Activated CD4-positive, alpha-beta memory T cell treated with anti-CD3 and anti-CD28 coated beads for 36 hours (primary cell): ENCODE measurements around the gene SRRD. TPM values are rescaled to one million over a fixed set of nuclear protein-coding genes. Genes with fewer than 3 reads are reported as not detected.

ENCODE experiments used
- CTCF ChIA-PET: fragments of 350-600 bp; sonication (Branson Sonifier 250); formaldehyde crosslinking; loops from one replicate; lab custom pipeline; 2021; ENCODE audit warnings: antibody characterized with exemption, inconsistent platforms; lab: Charles Lee
- POLR2A ChIA-PET: fragments of 350-600 bp; sonication (Branson Sonifier 250); formaldehyde crosslinking; loops from one replicate; lab custom pipeline; 2021; ENCODE audit warnings: antibody characterized with exemption; lab: Charles Lee
- DNase-seq: peaks from one replicate; pipeline ENCODE4 v3.0.0-alpha.2; 2020
- H3K27ac Mint-ChIP-seq: one replicate; pipeline ENCODE4 v1.8.0; 2021; ENCODE audit warnings: mixed read lengths
- H3K27me3 Mint-ChIP-seq: one replicate; pipeline ENCODE4 v1.8.0; 2021; ENCODE audit warnings: mixed read lengths
- H3K36me3 Mint-ChIP-seq: one replicate; pipeline ENCODE4 v1.8.0; 2021; ENCODE audit warnings: mixed read lengths
- H3K4me1 Mint-ChIP-seq: one replicate; pipeline ENCODE4 v1.8.0; 2021; ENCODE audit warnings: low read depth, mixed read lengths
- H3K4me3 Mint-ChIP-seq: one replicate; pipeline ENCODE4 v1.8.0; 2021; ENCODE audit warnings: mild to moderate bottlenecking, mixed read lengths
- H3K9me3 Mint-ChIP-seq: one replicate; pipeline ENCODE4 v1.8.0; 2021; ENCODE audit warnings: mixed read lengths
- intact Hi-C: fragments of 100-400 bp; cut with micrococcal nuclease; formaldehyde crosslinking; loops from one replicate; pipeline ENCODE4 v1.15.1; 2023
- total RNA-seq, 2 experiments: library from RNA; stranded (reverse); gene quantifications; one replicate each; pipeline ENCODE4 v1.2.3, GENCODE V29; 2021

The SRRD gene
- total RNA-seq, 2 experiments from 2014 or later = 20.6 to 22.0 TPM

DNA sequence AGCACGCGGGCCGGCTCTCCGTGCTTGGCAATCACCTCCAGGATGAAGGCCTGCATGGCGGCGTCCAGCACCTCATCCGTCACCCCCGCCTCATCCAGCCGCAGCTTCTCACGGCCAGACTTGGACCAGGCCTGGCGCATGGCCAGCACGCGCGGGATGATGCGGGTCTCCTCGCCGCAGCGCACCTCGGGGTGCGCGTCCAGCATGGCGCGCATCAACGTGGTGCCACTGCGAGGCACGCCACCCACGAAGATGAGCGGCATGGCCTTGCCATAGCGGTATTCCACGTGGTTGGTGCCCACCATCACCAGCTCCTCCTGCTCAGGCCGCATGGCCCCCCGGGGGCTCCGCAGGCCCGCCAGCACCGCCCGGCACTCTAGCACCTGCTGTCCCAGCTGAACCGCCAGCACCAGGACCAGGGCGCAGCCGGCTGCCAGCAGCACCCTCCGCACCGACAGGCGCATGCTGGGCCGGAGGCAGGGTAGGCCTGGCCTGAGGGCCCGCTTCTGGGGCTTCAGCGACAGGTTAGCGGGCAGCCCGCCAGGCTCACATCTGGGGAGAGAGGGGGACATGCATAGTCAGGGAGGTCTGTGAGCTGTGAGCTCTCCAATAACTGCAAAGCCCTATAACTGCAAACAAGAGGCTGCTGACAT, 57.6 kb downstream of the SRRD start:
- Mint-ChIP-seq H3K4me1 (peaks cover 13% of the 10 kb centered on the region), H3K9me3 (no peaks in the 10 kb centered on the region), H3K36me3 (peaks cover 11% of the 10 kb centered on the region), H3K27ac (no peak overlapping the region), H3K27me3 (no peaks in the 10 kb centered on the region), H3K4me3 (no peak overlapping the region)
- POLR2A ChIA-PET = no interaction called here
- no peak for DNase-seq
- intact Hi-C loops = no loop called here
- CTCF ChIA-PET = interaction anchor here (0.8 kb wide), 1 partner anchor 174 kb away, joined by 3 read pairs; no protein-coding TSS in a partner anchor

DNA sequence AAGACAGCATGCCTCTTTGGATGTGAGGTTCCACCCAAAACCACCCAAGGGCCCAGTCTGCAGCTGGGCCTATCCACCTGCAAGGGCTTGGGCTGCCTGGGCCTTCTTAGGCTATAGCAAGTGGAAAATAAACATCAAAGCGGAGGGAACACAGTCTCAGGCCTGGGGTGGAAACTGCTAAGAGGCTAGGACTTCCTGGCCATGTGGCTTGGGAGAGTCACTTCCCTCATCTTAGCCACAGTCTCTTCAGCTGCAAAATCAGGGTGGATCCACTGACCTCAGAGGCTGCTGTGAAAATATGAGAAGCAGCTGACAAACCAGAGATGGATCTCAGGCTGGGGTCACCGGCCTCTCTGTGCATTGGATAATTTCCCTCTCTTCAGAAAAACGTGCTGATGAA, 59.2 kb downstream of the SRRD start:
- Mint-ChIP-seq H3K27me3 (no peaks in the 10 kb centered on the region), H3K4me1 (peaks cover 25% of the 10 kb centered on the region), H3K36me3 (peaks cover 17% of the 10 kb centered on the region), H3K9me3 (peaks cover 4% of the 10 kb centered on the region), H3K4me3 (no peak overlapping the region), H3K27ac (no peak overlapping the region)
- intact Hi-C loops = no loop called here
- ChIA-PET POLR2A (no interaction called here), CTCF (interaction anchor here (1.3 kb wide), 1 partner anchor 40 kb away, joined by 5 read pairs; no protein-coding TSS in a partner anchor)
- DNase-seq = peak; percentile 15

Other genes starting within 250 kb of the SRRD start
- 1 to 10 TPM; 9.2 to 10.0 TPM for gene ASPHD2, start 54.6 kb upstream of the SRRD start, total RNA-seq
- 10 to 100 TPM; 41.7 to 44.3 TPM for gene HPS4, start 94 bp upstream of the SRRD start, total RNA-seq
- gene TFIP11, start 28.6 kb downstream of the SRRD start, total RNA-seq = 10 to 100 TPM; 41.1 to 43.0 TPM
- gene TPST2, start 106.3 kb downstream of the SRRD start, total RNA-seq = 10 to 100 TPM; 27.9 to 31.2 TPM
- under 1 TPM in 1 of 2 experiments, not detected in 1; 0.48 TPM for gene CRYBB1, start 134.2 kb downstream of the SRRD start, total RNA-seq
- under 1 TPM in 1 of 2 experiments, not detected in 1; 0.36 TPM for gene CRYBA4, start 138.1 kb downstream of the SRRD start, total RNA-seq
- gene MIAT, start 173.7 kb downstream of the SRRD start, total RNA-seq = 10 to 100 TPM; 52.3 to 58.7 TPM